HG03095 (cell line): ENCODE measurements around the gene LETMD1.
"Not testable (repeated sequence)": the region's sequence is repeated elsewhere in the genome, so short reads cannot be mapped to it uniquely, and the experiment has no call there.

Source experiments
- ATAC-seq: cut with Tn5 transposase; IDR thresholded peaks from one replicate; pipeline ENCODE4 v1.9.1; 2021; ENCODE audit warnings: moderate library complexity; ENCODE audit not compliant: unreplicated experiment

The LETMD1 gene

DNA sequence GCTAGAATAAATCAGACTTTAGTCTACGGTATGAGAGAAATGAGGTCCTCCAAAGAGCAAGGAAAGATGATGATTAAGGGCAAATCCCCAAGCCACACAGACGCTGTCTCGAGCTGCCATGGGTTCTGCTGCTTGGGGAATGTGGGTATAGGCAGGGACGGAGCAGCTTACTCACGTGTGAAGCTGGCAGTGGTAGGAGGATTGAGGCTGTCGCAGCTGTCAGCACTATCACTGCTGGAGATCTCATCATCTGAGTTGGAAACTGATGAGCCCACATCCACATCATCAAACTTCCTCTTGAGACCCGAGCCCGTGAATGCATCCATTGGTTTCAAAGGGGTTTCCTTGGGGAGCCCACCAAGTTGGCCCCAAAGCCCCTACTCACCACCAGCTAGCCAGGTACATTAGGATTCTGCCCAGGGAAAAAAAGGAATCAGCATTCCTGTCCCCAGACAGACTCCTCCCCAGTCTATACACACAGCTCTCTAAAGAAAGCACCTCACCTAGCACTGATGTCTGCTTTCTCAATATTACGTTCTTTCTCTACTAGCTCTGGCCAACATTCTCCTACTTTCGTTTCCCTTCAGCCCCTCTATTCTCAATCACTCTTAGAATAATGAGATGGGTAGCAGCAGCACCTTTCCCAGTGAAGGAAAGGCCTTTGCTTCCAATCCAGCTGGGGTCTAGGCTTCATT, 28.3 kb downstream of the LETMD1 start:
- no peak for ATAC-seq

- no peak for ATAC-seq
Observed at GRCh38 chr12:51077930-51078329, 29.8 kb downstream of the LETMD1 start.

- ATAC-seq, result not testable (repeated sequence)
Observed at GRCh38 chr12:51078346-51078745, 30.2 kb downstream of the LETMD1 start.

- not testable (repeated sequence) for ATAC-seq
Observed at GRCh38 chr12:51078866-51079265, 30.7 kb downstream of the LETMD1 start.

DNA sequence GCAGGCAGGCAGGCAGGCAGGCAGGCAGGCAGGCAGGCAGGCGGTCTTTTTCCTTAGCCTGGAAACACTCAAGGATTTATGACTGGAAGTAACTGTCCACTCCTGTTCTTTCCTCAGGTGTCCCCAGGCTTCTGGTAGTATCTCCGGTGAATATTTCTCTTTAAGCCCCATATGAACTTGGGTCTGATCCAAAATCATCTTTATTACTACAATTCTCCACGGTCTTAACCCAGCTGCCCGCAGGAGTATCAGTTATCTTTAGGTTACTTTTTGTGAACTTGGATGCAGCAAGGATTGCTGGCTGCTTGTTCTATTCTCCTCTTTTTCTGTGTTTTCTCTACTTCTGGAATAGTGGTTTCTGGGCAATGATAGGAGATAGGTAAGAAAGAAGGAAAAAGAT, 32.0 kb downstream of the LETMD1 start:
- ATAC-seq, result no peak

GRCh38 chr12:51081421-51081820, 33.3 kb downstream of the LETMD1 start:
- no peak for ATAC-seq

DNA sequence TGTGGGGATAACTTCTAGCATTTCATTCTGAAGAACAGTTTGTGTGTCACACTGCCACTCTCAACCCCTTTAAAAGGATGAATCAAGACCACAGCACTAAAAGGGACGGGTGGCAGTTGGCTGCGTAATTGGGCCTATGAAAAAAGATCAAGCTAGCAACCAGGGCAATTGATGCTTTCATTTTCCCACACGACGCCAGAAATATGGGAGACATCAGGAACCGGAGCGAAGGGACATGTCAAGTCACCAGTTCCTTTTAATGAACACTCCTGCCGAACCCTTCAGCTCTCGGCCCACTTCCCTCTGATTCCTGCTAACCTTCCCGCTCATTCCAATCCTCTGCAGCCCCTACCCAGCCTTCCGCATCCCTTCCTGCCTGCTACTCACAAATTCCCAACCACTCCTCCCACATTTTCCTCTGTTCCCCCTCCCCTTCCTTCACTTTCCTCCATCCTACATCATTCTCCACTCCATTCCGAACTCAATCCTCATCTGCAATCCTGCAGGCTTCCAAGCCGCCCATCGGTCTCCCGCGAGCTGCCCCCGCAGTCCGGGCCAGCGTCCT, 34.5 kb downstream of the LETMD1 start:
- ATAC-seq, result no peak

GRCh38 chr12:51083126-51083833, 35.2 kb downstream of the LETMD1 start, which contains the start of gene CSRNP2:
TSS of gene CSRNP2 (minus strand) at chr12:51083596. CDS start at chr12:51076561, 7,035 bp downstream.
- ATAC-seq, result peak; percentile 96

- ATAC-seq, result no peak
Observed at GRCh38 chr12:51085757-51086156, 37.6 kb downstream of the LETMD1 start.

- no peak for ATAC-seq
Observed at GRCh38 chr12:51086933-51087332, 38.8 kb downstream of the LETMD1 start.

GRCh38 chr12:51087818-51088217, 39.7 kb downstream of the LETMD1 start:
- ATAC-seq, result no peak

- no peak for ATAC-seq
Observed at GRCh38 chr12:51090705-51091229, 42.6 kb downstream of the LETMD1 start.

DNA sequence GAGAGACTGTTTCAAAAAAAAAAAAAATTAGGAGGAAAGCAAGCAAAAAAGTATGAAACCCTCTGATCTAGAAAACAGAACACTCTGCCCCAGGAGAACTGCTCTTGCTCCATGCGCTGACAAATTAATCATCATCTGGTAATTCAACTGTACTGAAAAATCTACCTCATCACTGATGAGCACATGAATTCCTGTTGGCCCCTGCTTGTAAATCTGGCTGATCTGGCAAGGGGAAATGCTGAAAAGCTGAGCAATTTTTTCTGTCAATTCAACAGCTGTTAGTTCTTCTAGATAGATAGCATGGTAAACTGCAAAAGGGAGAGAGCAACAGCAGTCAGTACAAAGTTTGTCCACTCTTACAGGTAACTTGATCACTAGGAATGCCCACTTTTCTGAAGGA, 50.5 kb downstream of the LETMD1 start:
- no peak for ATAC-seq

- ATAC-seq, result no peak
Observed at GRCh38 chr12:51103977-51104376, 55.9 kb downstream of the LETMD1 start.

DNA sequence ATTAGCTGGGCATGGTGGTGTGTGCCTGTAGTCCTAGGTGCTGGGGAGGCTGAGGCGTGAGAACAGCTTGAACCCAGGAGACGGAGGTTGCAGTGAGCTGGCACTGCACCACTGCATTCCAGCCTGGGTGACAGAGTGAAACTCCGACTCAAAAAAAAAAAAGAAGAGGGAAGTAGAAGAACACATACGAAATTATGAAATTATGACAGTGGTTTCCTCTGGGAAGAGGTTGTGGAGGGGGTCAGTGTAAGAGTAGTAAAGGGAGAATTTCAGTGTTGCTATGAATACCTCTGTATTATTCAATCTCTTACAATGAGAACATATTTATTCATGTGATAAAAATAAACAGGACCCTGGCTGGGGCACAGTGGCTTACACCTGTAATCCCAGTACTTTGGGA, 60.0 kb downstream of the LETMD1 start:
- no peak for ATAC-seq
